WTC11 (cell line): Measurements from ENCODE around the gene BFAR. TPM values are rescaled to one million over a fixed set of nuclear protein-coding genes. Genes with fewer than 3 reads are reported as not detected.

Experiments
- ATAC-seq: fragments of 200-7000 bp; cut with Tn5 transposase; 2 replicates; pipeline ENCODE4 v1.10.0; 2021; ENCODE audit warnings: mild to moderate bottlenecking, moderate library complexity
- CTCF ChIA-PET: fragments of 300-600 bp; sonication (Branson Sonifier 250); formaldehyde crosslinking; loops from one replicate; lab custom pipeline; 2021; ENCODE audit warnings: antibody characterized with exemption; lab: Charles Lee
- POLR2A ChIA-PET: fragments of 350-600 bp; sonication (Branson Sonifier 250); formaldehyde crosslinking; loops from one replicate; lab custom pipeline; 2021; ENCODE audit warnings: antibody characterized with exemption; lab: Charles Lee
- DNase-seq: peaks from one replicate; pipeline ENCODE4 v3.0.0; 2021; ENCODE audit warnings: low spot score
- H3K27ac Mint-ChIP-seq: 2 replicates; pipeline ENCODE4 v1.8.0; 2021; ENCODE audit warnings: mixed read lengths
- H3K27me3 Mint-ChIP-seq: 2 replicates; pipeline ENCODE4 v1.8.0; 2021; ENCODE audit warnings: low read depth, mild to moderate bottlenecking, moderate library complexity, mixed read lengths
- H3K36me3 Mint-ChIP-seq: 2 replicates; pipeline ENCODE4 v1.8.0; 2021; ENCODE audit warnings: mixed read lengths
- H3K4me1 Mint-ChIP-seq: 2 replicates; pipeline ENCODE4 v1.8.0; 2022; ENCODE audit warnings: mixed read lengths
- H3K4me3 Mint-ChIP-seq: 2 replicates; pipeline ENCODE4 v1.8.0; 2021; ENCODE audit warnings: mild to moderate bottlenecking, moderate library complexity, mixed read lengths
- H3K9me3 Mint-ChIP-seq: 2 replicates; pipeline ENCODE4 v1.8.0; 2021; ENCODE audit warnings: mixed read lengths
- AFF4 ChIP-seq: sonication (generic); formaldehyde crosslinking; IDR thresholded peaks from 2 replicates; pipeline ENCODE4 v1.8.1; 2023; ENCODE audit warnings: mild to moderate bottlenecking, missing genetic modification reagents, borderline replicate concordance
- ATF1 ChIP-seq: sonication (generic); formaldehyde crosslinking; IDR thresholded peaks from 2 replicates; pipeline ENCODE4 v1.8.1; 2023; ENCODE audit warnings: mild to moderate bottlenecking, moderate library complexity, missing genetic modification reagents
- ATF3 ChIP-seq: sonication (generic); formaldehyde crosslinking; conservative IDR thresholded peaks from 2 replicates; pipeline ENCODE4 v1.8.1; 2022; ENCODE audit warnings: mild to moderate bottlenecking, missing genetic modification reagents
- CBFB ChIP-seq: sonication (generic); formaldehyde crosslinking; IDR thresholded peaks from 2 replicates; pipeline ENCODE4 v1.8.1; 2022; ENCODE audit warnings: mild to moderate bottlenecking, low read depth, missing genetic modification reagents
- CREM ChIP-seq: sonication (generic); formaldehyde crosslinking; IDR thresholded peaks from 2 replicates; pipeline ENCODE4 v1.8.1; 2022; ENCODE audit warnings: mild to moderate bottlenecking, missing genetic modification reagents, moderate library complexity
- E2F5 ChIP-seq: sonication (generic); formaldehyde crosslinking; IDR thresholded peaks from 2 replicates; pipeline ENCODE4 v1.8.1; 2022; ENCODE audit warnings: mild to moderate bottlenecking, moderate library complexity, missing genetic modification reagents
- ELF4 ChIP-seq: sonication (generic); formaldehyde crosslinking; IDR thresholded peaks from 2 replicates; pipeline ENCODE4 v1.8.1; 2022; ENCODE audit warnings: low read depth, mild to moderate bottlenecking, moderate library complexity, missing genetic modification reagents
- FOXP1 ChIP-seq: sonication (generic); formaldehyde crosslinking; IDR thresholded peaks from 2 replicates; pipeline ENCODE4 v1.8.0; 2022; ENCODE audit warnings: missing genetic modification reagents, mild to moderate bottlenecking, moderate library complexity, borderline replicate concordance
- FOXP4 ChIP-seq: sonication (generic); formaldehyde crosslinking; IDR thresholded peaks from 2 replicates; pipeline ENCODE4 v1.8.0; 2022; ENCODE audit warnings: mild to moderate bottlenecking, missing genetic modification reagents
- OVOL2 ChIP-seq: fragments of 250-450 bp; sonication (Bioruptor Pico); IDR thresholded peaks from 2 replicates; pipeline ENCODE4 v1.9.0; 2021; ENCODE audit warnings: mild to moderate bottlenecking, borderline replicate concordance
- SMAD4 ChIP-seq: sonication (generic); formaldehyde crosslinking; IDR thresholded peaks from 2 replicates; pipeline ENCODE4 v1.8.0; 2022; ENCODE audit warnings: mild to moderate bottlenecking, missing genetic modification reagents
- TEAD1 ChIP-seq: sonication (generic); formaldehyde crosslinking; IDR thresholded peaks from 2 replicates; pipeline ENCODE4 v1.8.0; 2022; ENCODE audit warnings: mild to moderate bottlenecking, missing genetic modification reagents
- USF2 ChIP-seq: sonication (generic); formaldehyde crosslinking; IDR thresholded peaks from 2 replicates; pipeline ENCODE4 v1.8.1; 2023; ENCODE audit warnings: mild to moderate bottlenecking, missing genetic modification reagents, moderate library complexity
- ZBTB43 ChIP-seq: sonication (generic); formaldehyde crosslinking; IDR thresholded peaks from 2 replicates; pipeline ENCODE4 v1.8.1; 2023; ENCODE audit warnings: mild to moderate bottlenecking, missing genetic modification reagents
- ZNF263 ChIP-seq: sonication (generic); formaldehyde crosslinking; IDR thresholded peaks from 2 replicates; pipeline ENCODE4 v1.8.1; 2022; ENCODE audit warnings: low read depth, mild to moderate bottlenecking, moderate library complexity, missing genetic modification reagents
- ZNF281 ChIP-seq: sonication (generic); formaldehyde crosslinking; IDR thresholded peaks from 2 replicates; pipeline ENCODE4 v1.8.0; 2023; ENCODE audit warnings: mild to moderate bottlenecking, missing genetic modification reagents
- ZNF317 ChIP-seq: sonication (generic); formaldehyde crosslinking; IDR thresholded peaks from 2 replicates; pipeline ENCODE4 v1.8.1; 2023; ENCODE audit warnings: low read depth, mild to moderate bottlenecking, moderate library complexity, missing genetic modification reagents, borderline replicate concordance
- ZSCAN18 ChIP-seq: fragments of 250-450 bp; sonication (Bioruptor Pico); IDR thresholded peaks from 2 replicates; pipeline ENCODE4 v2.1.2; 2022; ENCODE audit warnings: mild to moderate bottlenecking, moderate library complexity
- total RNA-seq: library from RNA; stranded (reverse); gene quantifications from 3 replicates; pipeline ENCODE4 v1.2.3, GENCODE V29; 2021

Gene BFAR
- total RNA-seq, 1 experiment from 2014 or later = 70.3 TPM

GRCh38 chr16:14613991-14614390 lies 18.8 kb upstream of the BFAR start:
- CTCF ChIA-PET = no interaction called here
- POLR2A ChIA-PET = no interaction called here
- TF ChIP-seq E2F5 (CRISPR knock-in tag) (no peak), OVOL2 (no peak), FOXP4 (no peak), CREM (CRISPR knock-in tag) (no peak), ATF1 (no peak), AFF4 (no peak), ZNF317 (no peak)
- TF ChIP-seq, all 79 proteins: peak for 0
- H3K36me3 Mint-ChIP-seq = peaks cover 52% of the 10 kb centered on the region
- no peaks in the 10 kb centered on the region for H3K9me3 Mint-ChIP-seq
- H3K4me3 Mint-ChIP-seq = no peak overlapping the region
- H3K27me3 Mint-ChIP-seq = no peaks in the 10 kb centered on the region
- H3K4me1 Mint-ChIP-seq = peaks cover 9% of the 10 kb centered on the region
- no peak overlapping the region for H3K27ac Mint-ChIP-seq
- DNase-seq = no peak
- ATAC-seq = no peak

- DNase-seq (no peak), ATAC-seq (no peak)
- H3K9me3 Mint-ChIP-seq = no peaks in the 10 kb centered on the region
- ChIA-PET CTCF (interaction anchor here (0.8 kb wide), 1 partner anchor 26 kb away, joined by 3 read pairs; no protein-coding TSS in a partner anchor), POLR2A (no interaction called here)
- no peaks in the 10 kb centered on the region for H3K27me3 Mint-ChIP-seq
- no peaks in the 10 kb centered on the region for H3K4me1 Mint-ChIP-seq
- H3K4me3 Mint-ChIP-seq = no peak overlapping the region
- no peak overlapping the region for H3K27ac Mint-ChIP-seq
- H3K36me3 Mint-ChIP-seq = peaks cover 42% of the 10 kb centered on the region
- TF ChIP-seq E2F5 (CRISPR knock-in tag) (no peak), CBFB (CRISPR knock-in tag) (no peak), SMAD4 (no peak), ATF3 (CRISPR knock-in tag) (no peak), FOXP1 (CRISPR knock-in tag) (no peak), TEAD1 (no peak), ZNF263 (CRISPR knock-in tag) (no peak), ZBTB43 (CRISPR knock-in tag) (no peak), USF2 (CRISPR knock-in tag) (no peak), ATF1 (no peak), ELF4 (no peak), ZSCAN18 (CRISPR knock-in tag) (no peak), ZNF281 (CRISPR knock-in tag) (no peak)
These were observed 16.5 kb upstream of the BFAR start for GRCh38 chr16:14616280-14616679.
